Measurements from ENCODE around the gene CPN2.

DNA sequence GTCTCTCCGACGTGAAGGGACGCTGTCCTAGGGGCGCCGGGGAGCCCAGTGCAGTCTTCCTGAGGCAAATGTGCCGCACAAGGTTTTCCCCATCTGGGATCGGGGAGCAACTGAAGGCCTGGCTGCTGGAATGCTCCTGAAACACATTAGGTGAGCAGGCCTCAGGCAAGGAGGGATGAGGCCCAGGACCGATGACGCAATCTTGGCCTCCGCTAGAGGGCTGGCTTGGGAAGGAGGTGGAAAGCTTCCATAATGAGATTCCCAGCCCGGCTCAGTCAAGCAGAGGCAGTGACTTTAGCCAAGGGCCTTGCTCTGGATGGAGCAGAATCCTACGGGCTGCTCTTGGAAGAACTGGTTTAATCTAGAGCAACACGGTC lies 50.8 kb downstream of the CPN2 start:
- TF ChIP-seq POLR2A (IDR thresholded peaks at IDR 0.05) = no peak
- TF ChIP-seq, protein P1, sequence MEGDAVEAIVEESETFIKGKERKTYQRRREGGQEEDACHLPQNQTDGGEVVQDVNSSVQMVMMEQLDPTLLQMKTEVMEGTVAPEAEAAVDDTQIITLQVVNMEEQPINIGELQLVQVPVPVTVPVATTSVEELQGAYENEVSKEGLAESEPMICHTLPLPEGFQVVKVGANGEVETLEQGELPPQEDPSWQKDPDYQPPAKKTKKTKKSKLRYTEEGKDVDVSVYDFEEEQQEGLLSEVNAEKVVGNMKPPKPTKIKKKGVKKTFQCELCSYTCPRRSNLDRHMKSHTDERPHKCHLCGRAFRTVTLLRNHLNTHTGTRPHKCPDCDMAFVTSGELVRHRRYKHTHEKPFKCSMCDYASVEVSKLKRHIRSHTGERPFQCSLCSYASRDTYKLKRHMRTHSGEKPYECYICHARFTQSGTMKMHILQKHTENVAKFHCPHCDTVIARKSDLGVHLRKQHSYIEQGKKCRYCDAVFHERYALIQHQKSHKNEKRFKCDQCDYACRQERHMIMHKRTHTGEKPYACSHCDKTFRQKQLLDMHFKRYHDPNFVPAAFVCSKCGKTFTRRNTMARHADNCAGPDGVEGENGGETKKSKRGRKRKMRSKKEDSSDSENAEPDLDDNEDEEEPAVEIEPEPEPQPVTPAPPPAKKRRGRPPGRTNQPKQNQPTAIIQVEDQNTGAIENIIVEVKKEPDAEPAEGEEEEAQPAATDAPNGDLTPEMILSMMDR (IDR thresholded peaks at IDR 0.05) = peak in 1 of 4 experiments; percentile 48
- TF ChIP-seq POLR2AphosphoS5 (IDR thresholded peaks at IDR 0.05) = peak; percentile 76
